NCI-H2107 treated with DMSO at 0.1 percent for 48 hours (cell line): Measurements from ENCODE around the gene ETFA.
"Not testable (repeated sequence)": the region's sequence is repeated elsewhere in the genome, so short reads cannot be mapped to it uniquely, and the experiment has no call there.

Source experiments
- DNase-seq: peaks from one replicate; lab custom pipeline; 2025; ENCODE audit not compliant: unreplicated experiment; lab: John Stamatoyannopoulos, UW

The ETFA gene

GRCh38 chr15:76327191-76328105 lies 16.2 kb upstream of the ETFA start:
- no peak for DNase-seq

DNA sequence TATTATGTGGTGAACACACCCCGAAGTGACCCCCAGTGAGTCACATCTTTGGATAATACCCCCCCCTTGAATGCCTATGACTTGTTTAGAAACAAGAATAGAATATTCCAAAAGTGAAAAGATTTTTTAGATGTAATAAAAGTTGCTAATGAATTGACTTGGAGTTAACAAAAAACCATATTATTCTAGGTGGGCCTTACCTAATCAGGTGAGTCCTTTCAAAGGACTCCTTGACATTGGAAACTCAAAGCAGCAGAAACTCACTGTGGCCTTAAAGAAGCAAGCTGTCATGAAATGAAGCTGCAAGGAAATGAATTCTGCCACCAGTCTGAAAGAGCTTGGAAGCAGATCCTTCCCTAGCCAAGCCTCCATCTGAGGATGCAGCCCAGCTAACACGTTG lies 14.4 kb upstream of the ETFA start:
- DNase-seq = no peak

DNA sequence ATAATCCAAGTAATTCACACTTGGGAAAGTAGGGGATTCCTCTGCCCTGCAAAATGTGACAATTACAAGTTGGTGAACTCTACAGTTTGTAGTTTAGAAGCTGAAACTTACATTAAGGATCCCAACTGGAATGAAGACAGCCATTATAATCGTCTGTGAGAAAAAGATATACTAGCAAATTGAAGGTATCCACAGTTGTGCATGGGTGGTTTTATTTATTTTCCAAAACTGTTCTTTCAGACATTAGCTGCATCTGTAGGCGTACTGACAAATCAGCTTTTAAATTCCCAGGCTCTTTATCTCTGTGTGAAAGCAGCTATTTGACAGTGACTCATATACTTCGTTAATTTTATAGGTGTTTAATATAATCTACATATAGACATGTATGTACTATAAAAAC lies 12.8 kb upstream of the ETFA start:
- DNase-seq = no peak

- DNase-seq = no peak
Observed at GRCh38 chr15:76321602-76322001, 10.3 kb upstream of the ETFA start.

GRCh38 chr15:76321171-76321570 lies 9.9 kb upstream of the ETFA start:
- no peak for DNase-seq

DNA sequence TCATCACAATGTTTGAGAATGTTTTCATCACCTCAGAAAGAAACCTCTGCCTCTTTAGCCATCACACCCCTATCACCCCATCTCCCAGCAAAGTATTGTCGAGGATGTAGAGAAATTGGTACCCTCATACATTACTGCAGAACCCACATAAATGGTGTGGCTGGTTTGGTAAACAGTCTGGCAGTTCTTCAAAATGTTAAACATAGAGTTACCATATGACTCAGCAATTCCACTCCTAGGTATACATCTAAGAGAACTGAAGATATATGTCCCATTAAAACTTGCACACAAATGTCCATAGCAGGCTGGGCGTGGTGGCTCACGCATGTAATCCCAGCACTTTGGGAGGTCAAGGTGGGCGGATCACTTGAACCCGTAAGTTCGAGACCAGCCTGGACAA lies 8.7 kb upstream of the ETFA start:
- no peak for DNase-seq

GRCh38 chr15:76313731-76314130 lies 2.5 kb upstream of the ETFA start:
- no peak for DNase-seq

- not testable (repeated sequence) for DNase-seq
Observed at GRCh38 chr15:76313175-76313567, 1.9 kb upstream of the ETFA start.

GRCh38 chr15:76312540-76313174 lies 1.4 kb upstream of the ETFA start:
- no peak for DNase-seq

GRCh38 chr15:76310475-76311099 lies 682 bp downstream of the ETFA start:
- no peak for DNase-seq

DNA sequence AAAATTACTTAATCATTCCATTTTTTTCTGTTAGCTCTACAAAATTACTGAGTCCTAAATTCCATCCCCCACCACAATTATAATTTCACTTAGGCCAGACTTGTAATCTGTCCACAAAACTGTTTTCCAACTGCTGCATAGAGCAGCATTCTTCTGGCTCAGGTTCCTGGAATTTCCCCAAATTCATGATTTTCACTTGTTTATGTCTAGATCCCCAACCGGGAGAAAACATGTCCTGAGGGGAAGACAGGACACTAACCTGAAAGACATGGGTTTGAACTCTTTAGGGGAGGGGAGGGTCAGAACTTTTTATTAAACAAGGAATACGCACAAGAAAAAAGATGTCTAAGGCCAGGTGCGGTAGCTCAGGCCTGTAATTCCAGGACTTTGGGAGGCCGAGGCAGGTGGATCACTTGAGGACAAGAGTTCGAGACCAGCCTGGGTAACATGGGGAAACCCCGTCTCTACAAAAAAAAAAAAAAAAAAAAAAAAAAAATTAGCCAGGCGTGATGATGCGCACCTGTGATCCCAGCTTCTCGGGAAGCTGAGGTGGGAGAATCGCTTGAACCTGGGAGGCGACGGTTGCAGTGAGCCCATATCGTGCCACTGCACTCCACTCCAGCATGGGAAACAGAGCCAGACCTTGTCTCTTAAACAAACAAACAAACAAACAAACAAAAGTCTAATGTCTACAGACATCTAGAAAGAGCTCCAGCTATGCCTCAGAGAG lies 1.5 kb downstream of the ETFA start:
- no peak for DNase-seq

GRCh38 chr15:76303909-76304308 lies 7.4 kb downstream of the ETFA start:
- DNase-seq = no peak

- DNase-seq = no peak
Observed at GRCh38 chr15:76299786-76300185, 11.5 kb downstream of the ETFA start.

DNA sequence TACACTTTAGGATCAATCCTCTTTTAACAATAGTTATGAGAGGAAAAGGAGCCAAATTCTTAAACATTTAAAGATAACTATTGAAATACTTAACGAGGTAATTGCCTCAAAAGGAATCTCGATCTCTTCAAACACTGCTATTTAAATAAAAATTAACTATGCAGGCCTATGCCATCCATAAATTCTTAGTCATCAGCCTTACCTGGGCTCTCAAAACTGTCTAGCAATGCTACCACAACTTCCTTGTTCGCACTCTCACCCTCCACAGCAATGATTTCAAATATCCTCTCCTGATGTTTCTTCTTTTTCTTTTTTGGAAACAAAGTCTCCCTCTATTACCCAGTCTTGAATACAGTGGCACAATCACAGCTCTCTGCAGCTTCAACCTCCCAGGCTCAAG lies 12.3 kb downstream of the ETFA start:
- DNase-seq = no peak

GRCh38 chr15:76297951-76298350 lies 13.3 kb downstream of the ETFA start:
- not testable (repeated sequence) for DNase-seq

- no peak for DNase-seq
Observed at GRCh38 chr15:76296849-76297248, 14.4 kb downstream of the ETFA start.

- not testable (repeated sequence) for DNase-seq
Observed at GRCh38 chr15:76294463-76294862, 16.8 kb downstream of the ETFA start.

GRCh38 chr15:76293361-76293760 lies 17.9 kb downstream of the ETFA start:
- no peak for DNase-seq

GRCh38 chr15:76289582-76289981 lies 21.7 kb downstream of the ETFA start:
- DNase-seq = no peak

DNA sequence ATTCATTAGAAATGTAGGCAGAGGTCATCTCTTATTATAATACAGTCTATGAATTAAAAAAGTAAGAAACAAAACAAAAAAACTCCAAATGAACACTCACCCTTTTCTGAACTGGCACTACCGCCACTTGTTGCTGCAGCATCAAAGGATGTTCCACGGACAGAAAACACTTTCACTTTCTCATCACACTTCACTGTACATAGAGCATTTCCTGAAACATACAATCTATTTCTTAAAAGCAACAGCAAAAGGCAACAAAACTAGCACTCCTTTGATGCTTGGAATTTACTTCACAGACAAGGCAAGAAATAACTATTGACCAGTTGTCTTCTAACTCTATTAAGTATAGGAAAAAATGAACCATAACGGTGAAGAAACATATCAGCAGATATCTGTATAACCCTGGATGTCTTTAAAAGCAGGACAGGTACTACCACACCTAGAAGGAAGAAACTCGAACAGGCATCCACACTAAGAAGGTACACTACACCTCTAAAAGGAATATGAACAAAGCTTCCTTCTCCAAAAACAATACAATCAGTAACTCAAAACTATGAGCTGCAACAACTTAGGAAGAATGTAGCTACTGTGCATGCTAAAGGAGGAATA lies 24.9 kb downstream of the ETFA start:
- no peak for DNase-seq

GRCh38 chr15:76285241-76285825 lies 25.9 kb downstream of the ETFA start:
- DNase-seq = no peak
